HepG2 (cell line): ENCODE results near the gene CCDC38.

Source experiments
- POLR2A ChIP-seq, 2 experiments: IDR thresholded peaks; 2 replicates each; pipeline ENCODE4 v1.6.1; 2011; ENCODE audit warnings: low read depth in 2 of 2, low read length in 2 of 2, mild to moderate bottlenecking in 1 of 2, moderate library complexity in 1 of 2; ENCODE audit not compliant: insufficient read depth in 1 of 2
- SIN3A ChIP-seq: IDR thresholded peaks from 2 replicates; pipeline ENCODE4 v1.6.1; 2011; ENCODE audit warnings: low read depth, mild to moderate bottlenecking, control low read depth, low read length, borderline replicate concordance
- TF ChIP-seq, protein P1 (sequence below): sonication (generic); formaldehyde crosslinking; IDR thresholded peaks from 2 replicates; pipeline ENCODE4 v1.5.0; 2020; ENCODE audit warnings: mild to moderate bottlenecking, missing genetic modification reagents, moderate library complexity

DNA sequence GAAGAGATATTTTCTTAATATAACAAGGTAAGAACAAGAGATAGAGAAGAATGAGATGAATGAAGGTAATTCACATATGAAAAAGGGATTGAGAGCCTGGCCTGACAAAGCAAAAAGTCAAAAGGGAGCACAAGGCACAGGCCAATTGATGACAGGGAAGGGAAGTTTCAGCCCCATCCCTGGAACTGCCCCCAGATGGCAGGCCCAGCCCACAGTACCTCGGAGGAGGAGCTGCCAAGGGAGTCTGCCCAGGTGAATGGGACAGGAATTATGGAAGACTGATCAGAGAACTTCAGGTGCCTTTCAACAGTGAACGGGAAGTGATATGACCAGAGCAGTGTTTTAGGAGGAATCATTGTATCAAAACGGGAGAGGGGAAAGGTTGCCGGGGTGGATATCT is 68.0 kb downstream of the CCDC38 start:
- no peak for TF ChIP-seq POLR2A (IDR thresholded peaks at IDR 0.05; ENCODE audit: insufficient read depth in 1 of 2, low read depth in 2 of 2, low read length in 2 of 2)
- TF ChIP-seq, protein P1, sequence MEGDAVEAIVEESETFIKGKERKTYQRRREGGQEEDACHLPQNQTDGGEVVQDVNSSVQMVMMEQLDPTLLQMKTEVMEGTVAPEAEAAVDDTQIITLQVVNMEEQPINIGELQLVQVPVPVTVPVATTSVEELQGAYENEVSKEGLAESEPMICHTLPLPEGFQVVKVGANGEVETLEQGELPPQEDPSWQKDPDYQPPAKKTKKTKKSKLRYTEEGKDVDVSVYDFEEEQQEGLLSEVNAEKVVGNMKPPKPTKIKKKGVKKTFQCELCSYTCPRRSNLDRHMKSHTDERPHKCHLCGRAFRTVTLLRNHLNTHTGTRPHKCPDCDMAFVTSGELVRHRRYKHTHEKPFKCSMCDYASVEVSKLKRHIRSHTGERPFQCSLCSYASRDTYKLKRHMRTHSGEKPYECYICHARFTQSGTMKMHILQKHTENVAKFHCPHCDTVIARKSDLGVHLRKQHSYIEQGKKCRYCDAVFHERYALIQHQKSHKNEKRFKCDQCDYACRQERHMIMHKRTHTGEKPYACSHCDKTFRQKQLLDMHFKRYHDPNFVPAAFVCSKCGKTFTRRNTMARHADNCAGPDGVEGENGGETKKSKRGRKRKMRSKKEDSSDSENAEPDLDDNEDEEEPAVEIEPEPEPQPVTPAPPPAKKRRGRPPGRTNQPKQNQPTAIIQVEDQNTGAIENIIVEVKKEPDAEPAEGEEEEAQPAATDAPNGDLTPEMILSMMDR (CRISPR knock-in tag) = no peak
- TF ChIP-seq SIN3A = no peak
